GM23248 (cell line): ENCODE measurements around the gene PCBP3. TPM values are rescaled to one million over a fixed set of nuclear protein-coding genes. Genes with fewer than 3 reads are reported as not detected.
"Not testable (repeated sequence)": the region's sequence is repeated elsewhere in the genome, so short reads cannot be mapped to it uniquely, and the experiment has no call there.

ENCODE experiments used
- DNase-seq: peaks from one replicate; pipeline ENCODE4 v3.0.0-alpha.2; 2015
- H2AFZ ChIP-seq: fragments of 200-600 bp; sonication (generic); 2 replicates; pipeline ENCODE4 v1.6.1; 2016; ENCODE audit warnings: antibody characterized with exemption
- H3F3A ChIP-seq: fragments of 200-600 bp; sonication (generic); 2 replicates; pipeline ENCODE4 v1.6.1; 2016; ENCODE audit warnings: mild to moderate bottlenecking, antibody characterized with exemption, mixed run types; ENCODE audit not compliant: insufficient read depth
- H3K27ac ChIP-seq: fragments of 200-600 bp; sonication (generic); 2 replicates; pipeline ENCODE4 v1.5.1; 2016; ENCODE audit warnings: mild to moderate bottlenecking
- H3K27me3 ChIP-seq: fragments of 200-600 bp; sonication (generic); replicated peaks from 2 replicates; pipeline ENCODE4 v1.6.1; 2016; ENCODE audit warnings: mild to moderate bottlenecking; ENCODE audit not compliant: insufficient read depth
- H3K36me3 ChIP-seq: fragments of 200-600 bp; sonication (generic); 2 replicates; pipeline ENCODE4 v1.6.1; 2016; ENCODE audit warnings: low read depth, mild to moderate bottlenecking
- H3K4me1 ChIP-seq: fragments of 200-600 bp; sonication (generic); 2 replicates; pipeline ENCODE4 v1.6.1; 2016; ENCODE audit warnings: mild to moderate bottlenecking; ENCODE audit not compliant: insufficient read depth
- H3K4me2 ChIP-seq: fragments of 200-600 bp; sonication (generic); one replicate; pipeline ENCODE4 v1.6.1; 2016; ENCODE audit warnings: mild to moderate bottlenecking; ENCODE audit not compliant: unreplicated experiment
- H3K4me3 ChIP-seq: fragments of 200-600 bp; sonication (generic); 2 replicates; pipeline ENCODE4 v1.5.1; 2016; ENCODE audit warnings: mild to moderate bottlenecking
- H3K79me2 ChIP-seq: fragments of 200-600 bp; sonication (generic); 2 replicates; pipeline ENCODE4 v1.6.1; 2016; ENCODE audit warnings: mild to moderate bottlenecking; ENCODE audit not compliant: insufficient read depth
- H3K9ac ChIP-seq: fragments of 200-600 bp; sonication (generic); 2 replicates; pipeline ENCODE4 v1.6.1; 2016; ENCODE audit warnings: mild to moderate bottlenecking
- H3K9me2 ChIP-seq: fragments of 200-600 bp; sonication (generic); 2 replicates; pipeline ENCODE4 v1.6.1; 2016; ENCODE audit warnings: mixed run types, mild to moderate bottlenecking, moderate library complexity; ENCODE audit not compliant: insufficient read depth
- H3K9me3 ChIP-seq: fragments of 200-600 bp; sonication (generic); one replicate; pipeline ENCODE4 v1.6.1; 2017; ENCODE audit warnings: low read depth
- H4K20me1 ChIP-seq: fragments of 200-600 bp; sonication (generic); 2 replicates; pipeline ENCODE4 v1.6.0; 2016; ENCODE audit not compliant: insufficient read depth
- EZH2 ChIP-seq: fragments of 200-600 bp; sonication (generic); IDR thresholded peaks from 2 replicates; pipeline ENCODE4 v1.6.1; 2018; ENCODE audit warnings: antibody characterized with exemption, mild to moderate bottlenecking; ENCODE audit not compliant: insufficient read depth, poor library complexity, severe bottlenecking
- EZH2phosphoT487 ChIP-seq: fragments of 200-600 bp; sonication (generic); IDR thresholded peaks from 2 replicates; pipeline ENCODE4 v1.6.1; 2018; ENCODE audit warnings: antibody characterized with exemption, moderate library complexity, mild to moderate bottlenecking, low read depth; ENCODE audit not compliant: insufficient read depth
- WGBS, 2 experiments: methylation state at CpG; one replicate each; pipeline ENCODE4 v1.1.6; 2015 to 2017; ENCODE audit warnings: low lambda C conversion rate in 2 of 2, low coverage in 1 of 2; ENCODE audit errors: missing lambda C conversion rate in 2 of 2; 5-methylcytosine and 5-hydroxymethylcytosine counted together
- in situ Hi-C: fragments of 300-500 bp; cut with MboI; formaldehyde crosslinking; loops from 2 replicates; pipeline ENCODE4 v1.15.0; 2020
- polyA plus RNA-seq: library from polyadenylated mRNA; unstranded; fragments of >200 nt; fragmentation: Nextera tagmentation; extraction: Ambion mirVana; gene quantifications from 2 replicates; pipeline ENCODE4 v1.2.1, GENCODE V29; 2016
- total RNA-seq: library from RNA; depleted of rRNA; stranded (reverse); fragments of >200 nt; shearing (Covaris generic); gene quantifications from 2 replicates; pipeline ENCODE4 v1.2.3, GENCODE V29; 2014

Gene PCBP3
- total and polyA plus RNA-seq, 2 experiments from 2014 or later: 0.32 to 1.3 TPM

DNA sequence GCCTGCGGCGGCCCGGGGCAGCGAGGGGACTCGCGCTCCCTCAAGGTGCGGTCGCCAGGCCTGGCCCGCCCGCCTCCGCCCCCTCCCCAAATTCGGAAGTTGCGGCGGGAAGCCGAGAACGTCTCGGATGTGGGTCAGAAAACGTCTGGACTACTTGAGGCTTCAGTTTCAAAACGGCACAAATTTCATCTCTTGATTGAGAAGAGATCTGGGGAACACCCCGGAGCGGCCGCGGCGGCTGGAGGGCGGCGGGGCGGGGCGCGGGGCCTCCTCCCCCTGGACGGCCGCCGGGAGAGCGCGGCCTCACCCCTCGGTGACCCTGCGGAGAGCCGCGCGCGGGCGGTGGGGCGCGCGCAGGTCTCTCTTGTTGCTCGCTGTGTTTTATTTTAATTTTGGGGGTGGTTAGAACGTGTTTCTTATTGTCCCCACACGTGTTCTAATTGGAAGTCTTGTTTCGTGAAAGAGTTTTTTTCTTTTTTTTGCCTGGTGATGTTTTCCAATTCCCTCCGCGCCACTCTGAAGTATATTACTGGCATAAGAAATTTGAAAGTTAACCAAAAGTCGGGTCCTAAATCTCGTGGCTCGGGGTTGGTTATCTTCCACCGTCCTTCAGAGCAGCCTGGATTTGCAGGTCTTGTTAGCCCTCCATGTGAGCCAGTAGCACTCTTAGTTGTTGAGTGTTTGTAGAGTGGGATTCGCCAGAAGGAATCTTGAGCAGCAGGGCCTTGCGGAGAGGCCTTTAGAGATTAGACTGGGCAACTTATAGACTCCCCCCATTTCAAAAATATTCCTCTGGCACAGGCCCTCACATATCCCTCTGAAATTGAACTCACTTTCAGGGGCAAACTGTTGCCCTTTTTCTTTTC, 749 bp downstream of the PCBP3 start:
- H3K4me1 ChIP-seq: no peaks in the 10 kb centered on the region
- H3F3A ChIP-seq: peaks cover 17% of the 10 kb centered on the region; the same call in 1 of the 2 replicates
- 9% methylated on average over 46 to 54 of the region's 56 CpGs for WGBS, 2 experiments
- peak overlapping the region; percentile 58 for H3K4me3 ChIP-seq
- H3K27me3 ChIP-seq: no peaks in the 10 kb centered on the region; the same call in 1 of the 2 replicates
- H3K36me3 ChIP-seq: no peaks in the 10 kb centered on the region
- H2AFZ ChIP-seq: 0 out of 2 replicates have a peak overlapping the region, but pooled peaks have one; percentile 48
- H4K20me1 ChIP-seq: no peaks in the 10 kb centered on the region
- no peak overlapping the region for H3K27ac ChIP-seq
- H3K9me3 ChIP-seq: no peaks in the 10 kb centered on the region
- H3K79me2 ChIP-seq: no peaks in the 10 kb centered on the region
- peak; percentile 56 for DNase-seq
- peak; percentile 60 for TF ChIP-seq EZH2
- no peak for TF ChIP-seq EZH2phosphoT487
- H3K9me2 ChIP-seq: peaks cover 4% of the 10 kb centered on the region; the same call in 1 of the 2 replicates
- in situ Hi-C loops: no loop called here
- H3K9ac ChIP-seq: peak overlapping the region; percentile 31; the same call in 1 of the 2 replicates
- H3K4me2 ChIP-seq: peak overlapping the region; percentile 60

DNA sequence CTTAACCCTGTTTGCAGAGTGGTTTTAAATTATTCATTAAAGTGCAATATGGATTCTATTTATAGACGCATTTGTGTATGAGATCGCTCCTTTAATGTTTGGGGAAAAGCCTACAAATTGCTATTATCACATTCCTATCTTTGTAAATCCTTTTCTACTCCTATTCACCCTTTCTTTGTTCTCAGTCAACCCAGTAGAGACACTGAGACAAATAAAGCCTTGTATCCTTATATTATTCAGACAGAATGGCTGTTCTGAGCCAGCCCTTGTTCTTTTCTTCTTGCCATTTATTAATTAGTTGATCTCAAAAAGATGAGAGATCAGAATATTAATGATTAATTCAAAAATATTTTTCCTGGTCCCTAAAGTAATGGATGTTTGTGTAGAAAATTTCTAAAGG, 8.4 kb downstream of the PCBP3 start:
- H3K79me2 ChIP-seq: no peaks in the 10 kb centered on the region
- WGBS, 2 experiments: 66 to 72% methylated on average over 2 of the region's 2 CpGs
- H3K9ac ChIP-seq: no peak overlapping the region
- no peaks in the 10 kb centered on the region for H3K9me2 ChIP-seq
- no peak overlapping the region for H3K4me3 ChIP-seq
- no peak overlapping the region for H3K27ac ChIP-seq
- H3F3A ChIP-seq: no peaks in the 10 kb centered on the region
- H3K4me2 ChIP-seq: no peak overlapping the region
- H3K9me3 ChIP-seq: no peaks in the 10 kb centered on the region
- no peaks in the 10 kb centered on the region for H3K27me3 ChIP-seq
- DNase-seq: no peak
- H3K36me3 ChIP-seq: no peaks in the 10 kb centered on the region
- in situ Hi-C loops: no loop called here
- H3K4me1 ChIP-seq: 0 out of 2 replicates have a peak, but pooled peaks cover 4% of the 10 kb centered on the region
- H4K20me1 ChIP-seq: no peaks in the 10 kb centered on the region
- no peak overlapping the region for H2AFZ ChIP-seq
- TF ChIP-seq EZH2 (no peak), EZH2phosphoT487 (no peak)

DNA sequence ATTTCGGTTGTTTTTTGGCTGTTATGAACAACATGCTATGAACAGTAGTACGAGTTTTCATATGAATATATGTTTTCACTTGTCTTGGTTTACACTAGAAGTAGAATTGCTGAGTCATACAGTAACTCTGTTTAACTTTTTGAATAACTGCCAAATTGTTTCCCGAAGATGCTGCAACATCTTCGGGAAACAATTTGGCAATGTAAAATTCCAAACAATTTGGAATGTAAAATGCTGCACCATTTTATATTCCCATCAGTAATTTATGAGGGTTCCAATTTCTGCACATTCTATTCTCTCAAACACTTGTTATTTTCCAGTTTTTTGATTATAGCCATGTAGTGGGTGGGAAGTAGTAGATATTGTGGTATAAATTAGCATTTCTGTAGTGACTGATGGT, 11.6 kb downstream of the PCBP3 start:
- H3K36me3 ChIP-seq: no peaks in the 10 kb centered on the region
- H3K27ac ChIP-seq: no peak overlapping the region
- no peak overlapping the region for H3K4me3 ChIP-seq
- no peaks in the 10 kb centered on the region for H4K20me1 ChIP-seq
- H3K27me3 ChIP-seq: no peaks in the 10 kb centered on the region
- H3F3A ChIP-seq: no peaks in the 10 kb centered on the region
- peak; percentile 71 for DNase-seq
- no peak overlapping the region for H2AFZ ChIP-seq
- TF ChIP-seq EZH2: no peak
- TF ChIP-seq EZH2phosphoT487: no peak
- no peak overlapping the region for H3K4me2 ChIP-seq
- no peaks in the 10 kb centered on the region for H3K9me3 ChIP-seq
- H3K9ac ChIP-seq: no peak overlapping the region
- no peaks in the 10 kb centered on the region for H3K9me2 ChIP-seq
- no peaks in the 10 kb centered on the region for H3K79me2 ChIP-seq
- 46% methylated on average over 4 of the region's 4 CpGs for WGBS, 2 experiments
- 0 out of 2 replicates have a peak, but pooled peaks cover 4% of the 10 kb centered on the region for H3K4me1 ChIP-seq
- in situ Hi-C loops: no loop called here

- WGBS, 2 experiments: 65 to 72% methylated on average over 3 of the region's 3 CpGs
- H3K27ac ChIP-seq, H3K4me1 ChIP-seq, H3K9ac ChIP-seq, H3K4me3 ChIP-seq, H3K9me2 ChIP-seq, H3K4me2 ChIP-seq, H3K36me3 ChIP-seq, H2AFZ ChIP-seq, DNase-seq, H3K79me2 ChIP-seq, H4K20me1 ChIP-seq, H3K27me3 ChIP-seq, H3K9me3 ChIP-seq, in situ Hi-C loops, H3F3A ChIP-seq: not testable (repeated sequence)
Measured at GRCh38 chr21:45656114-45656513, 12.6 kb downstream of the PCBP3 start.

DNA sequence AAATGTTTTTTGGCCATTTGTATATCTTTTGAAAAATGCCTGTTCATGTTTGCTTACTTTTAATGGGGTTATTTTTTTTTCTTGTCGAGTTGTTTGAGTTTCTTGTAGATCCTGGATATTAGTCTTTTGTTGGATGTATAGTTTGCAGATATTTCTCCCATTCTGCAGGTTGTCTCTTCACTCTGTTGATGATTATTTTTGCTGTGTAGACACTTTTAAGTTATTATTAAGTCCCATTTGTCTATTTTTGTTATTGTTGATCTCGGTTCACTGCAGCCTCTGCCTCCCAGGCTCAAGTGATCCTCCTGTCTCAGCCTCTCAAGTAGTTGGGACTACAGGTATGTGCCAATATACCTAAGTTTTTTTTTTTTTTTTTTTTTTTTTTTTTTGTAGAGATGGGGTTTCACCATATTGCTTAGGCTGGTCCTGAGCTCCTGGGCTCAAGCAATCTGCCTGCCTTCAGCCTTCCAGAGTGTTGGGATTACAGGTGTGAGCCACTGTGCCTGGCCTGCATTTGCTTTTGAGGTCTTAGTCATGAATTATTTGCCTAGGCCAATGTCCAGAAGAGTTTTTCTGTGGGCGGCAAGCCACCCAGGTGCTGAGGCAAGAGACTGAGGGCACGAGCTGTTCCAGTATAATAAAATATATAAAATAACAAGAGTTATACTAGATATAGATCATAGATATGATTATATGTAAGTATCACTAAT, 18.5 kb downstream of the PCBP3 start:
- DNase-seq, H3K4me1 ChIP-seq, H3F3A ChIP-seq, H3K27ac ChIP-seq, H3K9ac ChIP-seq, H3K4me2 ChIP-seq, H3K27me3 ChIP-seq, H3K9me2 ChIP-seq, H3K36me3 ChIP-seq, H2AFZ ChIP-seq, H3K4me3 ChIP-seq, H3K79me2 ChIP-seq, in situ Hi-C loops, H4K20me1 ChIP-seq, H3K9me3 ChIP-seq: not testable (repeated sequence)
- 83 to 86% methylated on average over 4 of the region's 4 CpGs for WGBS, 2 experiments

GRCh38 chr21:45662623-45663245, 19.2 kb downstream of the PCBP3 start:
- H3K9me3 ChIP-seq, H3K36me3 ChIP-seq, H3K4me2 ChIP-seq, H2AFZ ChIP-seq, H3K9ac ChIP-seq, H3K27ac ChIP-seq, H3K27me3 ChIP-seq, DNase-seq, H3K4me3 ChIP-seq, H3F3A ChIP-seq, H4K20me1 ChIP-seq, H3K4me1 ChIP-seq, in situ Hi-C loops, H3K79me2 ChIP-seq, H3K9me2 ChIP-seq: not testable (repeated sequence)
- 75 to 76% methylated on average over 10 of the region's 10 CpGs for WGBS, 2 experiments
